ENCODE measurements around the gene GPR108. TPM values are rescaled to one million over a fixed set of nuclear protein-coding genes. Genes with fewer than 3 reads are reported as not detected.
A peak's percentile ranks its signal among the peaks of the same experiment; 100 is the strongest.

GPR108 gene
- total RNA-seq, 2 experiments from 2014 or later: 34.5 to 36.6 TPM

GRCh38 chr19:6694147-6694815, 43.1 kb downstream of the GPR108 start:
- Histone ChIP-seq H3K4me3 (ENCODE audit: low read length) (no peak overlapping the region), H3K9me3 (ENCODE audit: control insufficient read depth in 1 of 2, insufficient read depth in 1 of 2, low read length in 2 of 2) (peaks cover 0 to 7% of the 10 kb centered on the region in 2 experiments), H3K27me3 (ENCODE audit: control insufficient read depth in 1 of 2, insufficient read depth in 2 of 2, low read length in 2 of 2) (peaks cover 0 to 2% of the 10 kb centered on the region in 2 experiments), H3K4me1 (ENCODE audit: insufficient read depth, low read length) (no peaks in the 10 kb centered on the region), H3K36me3 (ENCODE audit: insufficient read depth, low read length) (no peaks in the 10 kb centered on the region), H3K27ac (ENCODE audit: low read depth in 1 of 2, low read length in 2 of 2) (no peak overlapping the region)
- no peaks in the 10 kb centered on the region for H3K36me3 Mint-ChIP-seq (ENCODE audit: low read depth)
- ChIA-PET POLR2A (no interaction called here), CTCF (no interaction called here)
- H3K27ac Mint-ChIP-seq: no peak overlapping the region
- TF ChIP-seq, protein P1, sequence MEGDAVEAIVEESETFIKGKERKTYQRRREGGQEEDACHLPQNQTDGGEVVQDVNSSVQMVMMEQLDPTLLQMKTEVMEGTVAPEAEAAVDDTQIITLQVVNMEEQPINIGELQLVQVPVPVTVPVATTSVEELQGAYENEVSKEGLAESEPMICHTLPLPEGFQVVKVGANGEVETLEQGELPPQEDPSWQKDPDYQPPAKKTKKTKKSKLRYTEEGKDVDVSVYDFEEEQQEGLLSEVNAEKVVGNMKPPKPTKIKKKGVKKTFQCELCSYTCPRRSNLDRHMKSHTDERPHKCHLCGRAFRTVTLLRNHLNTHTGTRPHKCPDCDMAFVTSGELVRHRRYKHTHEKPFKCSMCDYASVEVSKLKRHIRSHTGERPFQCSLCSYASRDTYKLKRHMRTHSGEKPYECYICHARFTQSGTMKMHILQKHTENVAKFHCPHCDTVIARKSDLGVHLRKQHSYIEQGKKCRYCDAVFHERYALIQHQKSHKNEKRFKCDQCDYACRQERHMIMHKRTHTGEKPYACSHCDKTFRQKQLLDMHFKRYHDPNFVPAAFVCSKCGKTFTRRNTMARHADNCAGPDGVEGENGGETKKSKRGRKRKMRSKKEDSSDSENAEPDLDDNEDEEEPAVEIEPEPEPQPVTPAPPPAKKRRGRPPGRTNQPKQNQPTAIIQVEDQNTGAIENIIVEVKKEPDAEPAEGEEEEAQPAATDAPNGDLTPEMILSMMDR (IDR thresholded peaks at IDR 0.05): no peak
- H3K9me3 Mint-ChIP-seq: no peaks in the 10 kb centered on the region
- ATAC-seq (ENCODE audit: poor library complexity) (no peak), DNase-seq (peak in 1 of 14 experiments; percentile 30)
- intact Hi-C loops (cut with DNase I, micrococcal nuclease): no loop called here
- H3K4me1 Mint-ChIP-seq (ENCODE audit: low read depth): no peaks in the 10 kb centered on the region
- no peaks in the 10 kb centered on the region for H3K27me3 Mint-ChIP-seq
- no peak overlapping the region for H3K4me3 Mint-ChIP-seq

DNA sequence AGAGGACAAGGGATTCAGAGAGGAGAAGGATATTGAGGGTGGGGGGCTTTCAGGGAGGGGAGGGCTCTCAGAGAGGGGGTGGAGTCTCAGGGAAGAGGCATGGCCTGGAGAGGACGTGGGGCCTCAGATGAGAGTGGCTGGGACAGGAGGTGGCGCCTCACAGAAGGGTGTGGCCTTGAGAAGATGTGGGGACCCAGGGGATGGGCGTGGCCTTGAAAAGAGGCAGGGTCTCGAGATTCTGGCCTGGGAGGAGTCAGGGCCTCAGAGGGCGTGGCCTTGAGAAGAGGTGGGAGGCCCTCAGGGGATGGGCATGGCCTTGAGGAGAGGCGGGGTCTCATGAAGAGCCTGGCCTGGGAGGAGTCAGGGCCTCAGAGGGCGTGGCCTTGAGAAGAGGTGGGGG, 43.7 kb downstream of the GPR108 start:
- no peaks in the 10 kb centered on the region for H3K9me3 Mint-ChIP-seq
- peak in 1 of 14 experiments; percentile 25 for DNase-seq
- H3K27ac Mint-ChIP-seq: no peak overlapping the region
- Histone ChIP-seq H3K36me3 (ENCODE audit: insufficient read depth, low read length) (no peaks in the 10 kb centered on the region), H3K9me3 (ENCODE audit: control insufficient read depth in 1 of 2, insufficient read depth in 1 of 2, low read length in 2 of 2) (peaks cover 0 to 4% of the 10 kb centered on the region in 2 experiments), H3K27me3 (ENCODE audit: control insufficient read depth in 1 of 2, insufficient read depth in 2 of 2, low read length in 2 of 2) (peaks cover 0 to 2% of the 10 kb centered on the region in 2 experiments), H3K27ac (ENCODE audit: low read depth in 1 of 2, low read length in 2 of 2) (no peak overlapping the region), H3K4me3 (ENCODE audit: low read length) (no peak overlapping the region), H3K4me1 (ENCODE audit: insufficient read depth, low read length) (no peaks in the 10 kb centered on the region)
- POLR2A ChIA-PET: no interaction called here
- intact Hi-C loops (cut with DNase I, micrococcal nuclease): no loop called here
- no peak for ATAC-seq (ENCODE audit: poor library complexity)
- TF ChIP-seq, protein P1 (IDR thresholded peaks at IDR 0.05): no peak
- H3K27me3 Mint-ChIP-seq: no peaks in the 10 kb centered on the region
- CTCF ChIA-PET: no interaction called here
- no peak overlapping the region for H3K4me3 Mint-ChIP-seq
- no peaks in the 10 kb centered on the region for H3K36me3 Mint-ChIP-seq (ENCODE audit: low read depth)
- H3K4me1 Mint-ChIP-seq (ENCODE audit: low read depth): no peaks in the 10 kb centered on the region

DNA sequence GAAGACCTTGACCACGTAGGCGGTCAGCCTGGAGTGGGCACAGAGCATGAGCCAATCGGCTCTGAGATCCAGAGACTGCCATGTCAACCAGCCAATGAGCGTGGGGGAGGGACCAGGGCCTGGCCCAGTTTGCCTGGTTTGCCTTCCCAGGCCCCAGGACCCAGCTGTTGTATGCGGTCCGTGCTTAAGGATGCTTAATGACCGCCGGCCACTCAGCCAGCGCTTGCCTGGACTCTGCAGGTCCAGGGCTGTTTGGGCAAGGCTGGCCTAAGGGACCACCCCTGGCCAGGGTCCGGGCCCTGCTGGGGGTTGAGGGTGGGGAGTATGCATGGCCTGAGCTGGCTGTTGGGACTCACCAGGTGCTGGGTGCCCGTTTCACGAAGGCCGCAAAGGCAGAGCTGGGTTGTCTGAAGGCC, 44.3 kb downstream of the GPR108 start:
- intact Hi-C loops (cut with DNase I, micrococcal nuclease): no loop called here
- H3K27me3 Mint-ChIP-seq: no peaks in the 10 kb centered on the region
- TF ChIP-seq, protein P1 (IDR thresholded peaks at IDR 0.05): no peak
- Histone ChIP-seq H3K4me3 (ENCODE audit: low read length) (no peak overlapping the region), H3K27ac (ENCODE audit: low read depth in 1 of 2, low read length in 2 of 2) (no peak overlapping the region), H3K27me3 (ENCODE audit: control insufficient read depth in 1 of 2, insufficient read depth in 2 of 2, low read length in 2 of 2) (peaks cover 0 to 2% of the 10 kb centered on the region in 2 experiments), H3K9me3 (ENCODE audit: control insufficient read depth in 1 of 2, insufficient read depth in 1 of 2, low read length in 2 of 2) (peaks cover 0 to 4% of the 10 kb centered on the region in 2 experiments), H3K36me3 (ENCODE audit: insufficient read depth, low read length) (no peaks in the 10 kb centered on the region), H3K4me1 (ENCODE audit: insufficient read depth, low read length) (no peaks in the 10 kb centered on the region)
- no peaks in the 10 kb centered on the region for H3K9me3 Mint-ChIP-seq
- ATAC-seq (ENCODE audit: poor library complexity): no peak
- no peak overlapping the region for H3K27ac Mint-ChIP-seq
- POLR2A ChIA-PET: no interaction called here
- no peaks in the 10 kb centered on the region for H3K36me3 Mint-ChIP-seq (ENCODE audit: low read depth)
- no peaks in the 10 kb centered on the region for H3K4me1 Mint-ChIP-seq (ENCODE audit: low read depth)
- H3K4me3 Mint-ChIP-seq: no peak overlapping the region
- CTCF ChIA-PET: no interaction called here
- DNase-seq: peak in 1 of 14 experiments; percentile 10

Data from CD4-positive, alpha-beta T cell (primary cell).